22Rv1 (cell line): Measurements from ENCODE around the gene FMN1.

Experiments used
- H3K27ac ChIP-seq: fragments of 450-650 bp; 2 replicates; pipeline ENCODE4 v1.5.1; 2017
- ZFX ChIP-seq: fragments of 450-650 bp; IDR thresholded peaks from 2 replicates; pipeline ENCODE4 v1.6.1; 2017; ENCODE audit warnings: antibody characterized with exemption, borderline replicate concordance
- TF ChIP-seq, protein P1 (sequence below): fragments of 450-650 bp; IDR thresholded peaks from 2 replicates; pipeline ENCODE4 v1.5.1; 2017; ENCODE audit warnings: mild to moderate bottlenecking

FMN1 gene

DNA sequence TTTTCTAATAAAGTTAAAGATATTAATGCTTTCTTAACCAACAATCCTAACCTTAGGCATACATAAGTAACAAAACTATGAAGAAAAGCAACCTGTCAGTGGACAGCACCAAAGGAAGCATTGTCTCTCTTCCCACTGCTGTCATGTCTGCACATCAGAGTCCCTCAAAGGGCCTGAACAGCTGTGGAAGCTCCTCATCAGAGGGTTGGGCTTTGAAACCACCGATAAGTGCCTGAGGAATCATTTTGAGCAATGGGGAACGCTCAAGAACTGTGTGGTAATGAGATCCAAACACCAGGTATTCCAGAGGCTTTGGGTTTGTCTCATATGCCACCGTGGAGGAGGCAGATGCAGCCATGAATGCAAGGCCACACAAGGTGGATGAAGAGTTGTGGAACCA, 182.5 kb downstream of the FMN1 start:
- TF ChIP-seq, protein P1, sequence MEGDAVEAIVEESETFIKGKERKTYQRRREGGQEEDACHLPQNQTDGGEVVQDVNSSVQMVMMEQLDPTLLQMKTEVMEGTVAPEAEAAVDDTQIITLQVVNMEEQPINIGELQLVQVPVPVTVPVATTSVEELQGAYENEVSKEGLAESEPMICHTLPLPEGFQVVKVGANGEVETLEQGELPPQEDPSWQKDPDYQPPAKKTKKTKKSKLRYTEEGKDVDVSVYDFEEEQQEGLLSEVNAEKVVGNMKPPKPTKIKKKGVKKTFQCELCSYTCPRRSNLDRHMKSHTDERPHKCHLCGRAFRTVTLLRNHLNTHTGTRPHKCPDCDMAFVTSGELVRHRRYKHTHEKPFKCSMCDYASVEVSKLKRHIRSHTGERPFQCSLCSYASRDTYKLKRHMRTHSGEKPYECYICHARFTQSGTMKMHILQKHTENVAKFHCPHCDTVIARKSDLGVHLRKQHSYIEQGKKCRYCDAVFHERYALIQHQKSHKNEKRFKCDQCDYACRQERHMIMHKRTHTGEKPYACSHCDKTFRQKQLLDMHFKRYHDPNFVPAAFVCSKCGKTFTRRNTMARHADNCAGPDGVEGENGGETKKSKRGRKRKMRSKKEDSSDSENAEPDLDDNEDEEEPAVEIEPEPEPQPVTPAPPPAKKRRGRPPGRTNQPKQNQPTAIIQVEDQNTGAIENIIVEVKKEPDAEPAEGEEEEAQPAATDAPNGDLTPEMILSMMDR: no peak
- H3K27ac ChIP-seq: no peak overlapping the region

DNA sequence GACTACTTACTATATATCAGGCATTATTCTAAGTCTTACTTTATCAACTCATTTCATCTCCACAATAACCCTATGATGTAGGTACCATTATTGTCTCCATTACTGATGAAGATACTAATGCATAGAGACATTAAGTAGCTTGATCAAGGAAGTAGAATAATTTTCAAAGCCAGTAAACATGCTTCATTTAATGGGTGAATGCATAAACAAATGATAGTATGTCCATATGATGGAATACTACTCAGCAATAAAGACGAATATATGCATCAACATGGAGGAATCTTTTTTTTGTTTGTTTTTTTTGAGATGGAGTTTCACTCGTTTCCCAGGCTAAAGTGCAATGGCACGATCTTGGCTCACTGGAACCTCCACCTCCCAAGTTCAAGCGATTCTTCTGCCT, 184.9 kb downstream of the FMN1 start:
- H3K27ac ChIP-seq: no peak overlapping the region
- TF ChIP-seq, protein P1: no peak
- no peak for TF ChIP-seq ZFX

DNA sequence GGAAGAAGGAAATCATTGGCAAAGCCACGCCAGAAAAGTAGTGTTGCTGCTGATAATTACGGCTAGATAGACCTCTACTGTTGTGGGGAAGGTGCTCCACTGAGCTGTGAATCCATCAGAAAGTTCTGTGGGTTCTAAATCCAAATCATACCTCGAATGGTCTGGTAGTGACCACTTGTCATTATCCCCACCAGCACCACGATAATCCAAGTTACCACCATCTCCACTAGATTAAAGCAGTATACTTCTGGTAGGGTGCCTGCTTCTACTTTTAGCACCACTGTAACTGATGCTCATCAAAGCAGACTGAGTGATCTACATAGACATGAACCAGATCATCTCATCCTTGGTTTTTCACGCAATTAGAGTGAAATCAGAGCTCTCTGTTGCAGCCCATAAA, 185.5 kb downstream of the FMN1 start:
- no peak overlapping the region for H3K27ac ChIP-seq

DNA sequence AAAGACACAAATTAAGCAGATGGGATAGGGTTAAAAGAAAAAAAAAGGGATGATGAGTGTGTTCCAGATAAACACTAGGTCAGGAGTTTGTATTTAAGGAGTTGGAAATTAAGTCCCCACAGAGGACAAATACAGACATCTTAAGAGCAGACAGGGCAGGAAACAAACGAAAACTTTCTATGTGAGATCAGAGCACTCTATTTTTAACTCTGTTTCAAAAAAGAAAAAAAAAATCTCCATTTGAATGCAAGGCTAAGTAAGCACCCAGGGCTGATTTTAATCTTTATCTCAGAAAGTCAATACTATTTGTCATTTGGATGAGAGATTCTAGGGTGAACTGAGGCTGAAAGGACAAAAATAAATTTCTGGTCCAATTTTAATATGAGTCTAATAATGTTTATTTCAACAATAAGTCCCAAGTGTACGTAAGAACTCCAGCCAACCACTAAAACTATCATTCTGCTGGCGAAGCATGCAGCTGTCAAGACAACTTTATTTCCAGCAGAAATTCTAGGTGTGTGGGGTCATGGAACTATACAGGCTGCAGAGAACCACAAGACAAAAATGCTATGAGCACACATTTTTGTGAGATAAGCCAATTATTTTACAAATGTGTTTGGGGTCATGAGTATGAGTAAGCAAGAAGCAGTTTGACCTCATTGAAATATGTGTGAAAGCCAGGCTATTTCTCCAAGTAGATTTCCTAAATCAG, 186.1 kb downstream of the FMN1 start:
- TF ChIP-seq, protein P1: no peak
- TF ChIP-seq ZFX: no peak
- H3K27ac ChIP-seq: no peak overlapping the region

More for the DNA sequence above, 185.5 kb downstream of the FMN1 start:
- no peak for TF ChIP-seq ZFX
- TF ChIP-seq, protein P1: no peak

DNA sequence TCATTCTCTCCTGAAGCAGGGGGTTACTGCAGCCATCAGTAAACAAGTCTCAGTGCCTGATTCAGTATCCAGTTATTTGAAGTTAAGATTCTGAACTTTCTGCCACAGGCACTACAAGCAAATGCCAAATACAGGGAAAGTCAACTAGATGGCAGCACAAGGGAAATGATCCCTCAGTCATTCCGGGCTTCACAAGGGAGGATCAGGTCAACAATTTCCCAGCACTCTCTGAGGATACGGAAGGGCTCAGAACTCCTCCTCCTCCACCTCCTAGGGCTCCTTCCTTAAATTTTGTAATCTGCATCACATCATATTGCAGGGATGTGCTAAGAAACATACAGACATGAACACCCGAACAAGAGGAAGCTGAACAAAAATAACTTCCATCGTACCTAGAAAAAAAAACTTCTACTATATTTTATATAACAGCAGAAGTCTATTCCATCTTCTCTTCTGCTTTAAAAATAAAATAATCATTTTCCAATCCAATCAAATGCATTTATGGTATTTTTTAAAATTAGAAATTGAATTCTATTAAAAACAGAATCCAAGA, 187.1 kb downstream of the FMN1 start:
- TF ChIP-seq, protein P1: peak; percentile 31; the same call in 1 of the 2 replicates
- TF ChIP-seq ZFX: no peak
- no peak overlapping the region for H3K27ac ChIP-seq

DNA sequence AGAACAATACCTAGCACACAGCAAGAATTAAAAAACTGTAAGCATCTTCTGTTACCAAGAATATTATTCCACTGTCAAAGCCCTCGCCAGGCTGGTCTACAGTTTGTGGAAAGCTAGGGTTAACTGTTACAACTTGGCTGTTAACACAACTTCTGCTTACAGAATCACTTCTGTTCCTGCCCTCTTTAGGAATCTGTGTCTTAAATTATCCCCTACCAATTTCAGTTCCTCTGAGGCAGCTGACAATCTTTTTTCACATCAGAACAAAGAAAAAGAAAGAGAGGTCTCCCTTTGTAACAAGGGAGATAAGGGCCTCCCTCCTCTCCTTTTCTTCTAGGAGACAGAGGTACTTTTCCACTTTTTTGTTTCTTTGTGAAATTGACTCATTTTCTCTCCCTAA, 188.9 kb downstream of the FMN1 start:
- no peak overlapping the region for H3K27ac ChIP-seq
- TF ChIP-seq ZFX: no peak
- TF ChIP-seq, protein P1: no peak

DNA sequence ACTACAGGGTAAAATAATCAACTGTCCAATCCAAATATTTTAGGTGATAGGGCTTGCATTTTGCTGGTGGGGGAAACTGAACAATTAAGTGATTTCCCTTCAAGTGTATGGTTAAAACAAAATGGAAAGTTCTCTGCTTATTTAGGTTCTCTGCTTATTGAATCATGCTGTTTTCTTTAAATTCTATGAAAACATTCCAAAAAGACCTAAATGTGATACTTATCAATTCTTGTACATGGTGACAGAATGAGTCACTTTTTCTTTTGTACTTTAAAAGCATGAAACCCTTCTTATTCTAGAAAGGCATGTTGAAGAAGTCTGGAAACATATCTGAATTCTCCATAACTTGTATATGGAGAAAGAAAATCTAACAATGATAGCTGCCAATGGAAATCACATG, 192.6 kb downstream of the FMN1 start:
- no peak overlapping the region for H3K27ac ChIP-seq
- TF ChIP-seq, protein P1: no peak
- no peak for TF ChIP-seq ZFX
